Stimulated activated CD4-positive, alpha-beta T cell treated with anti-CD3 and anti-CD28 coated beads, Interleukin-1b, Interleukin-23, amount 100 ng/mL, for 24 hours (primary cell): ENCODE measurements around the gene TMCO6.
"Not testable (repeated sequence)": the region's sequence is repeated elsewhere in the genome, so short reads cannot be mapped to it uniquely, and the experiment has no call there.

ENCODE experiments used
- DNase-seq, 4 experiments: peaks; one replicate each; pipeline ENCODE4 v3.0.0-alpha.2; 2020; ENCODE audit warnings: low read depth in 4 of 4, low spot score in 1 of 4

The TMCO6 gene

GRCh38 chr5:140630292-140631035 lies 8.8 kb upstream of the TMCO6 start:
- DNase-seq, result no peak

- no peak for DNase-seq
These were observed 8.2 kb upstream of the TMCO6 start for GRCh38 chr5:140631036-140631417.

- DNase-seq, result no peak
These were observed 7.4 kb upstream of the TMCO6 start for GRCh38 chr5:140631831-140632365.

GRCh38 chr5:140632366-140633020 lies 6.8 kb upstream of the TMCO6 start:
- peak in 1 of 4 experiments; percentile 24 for DNase-seq

GRCh38 chr5:140633021-140633471 lies 6.2 kb upstream of the TMCO6 start, which contains the start of gene CD14:
TSS of gene CD14 (minus strand) at chr5:140633175. CDS start at chr5:140633071, 104 bp downstream.
- no peak for DNase-seq

- no peak for DNase-seq
These were observed 5.8 kb upstream of the TMCO6 start for GRCh38 chr5:140633501-140633900.

- no peak for DNase-seq
These were observed 5.1 kb upstream of the TMCO6 start for GRCh38 chr5:140634103-140634502.

- no peak for DNase-seq
These were observed 3.7 kb upstream of the TMCO6 start for GRCh38 chr5:140635291-140636257.

GRCh38 chr5:140637371-140638100 lies 1.7 kb upstream of the TMCO6 start:
- no peak for DNase-seq

- DNase-seq, result not testable (repeated sequence)
These were observed 428 bp upstream of the TMCO6 start for GRCh38 chr5:140638898-140639147.

- no peak for DNase-seq
These were observed 2.5 kb downstream of the TMCO6 start for GRCh38 chr5:140641716-140642115.

GRCh38 chr5:140642718-140643117 lies 3.5 kb downstream of the TMCO6 start:
- DNase-seq, result no peak

- DNase-seq, result no peak
These were observed 7.8 kb downstream of the TMCO6 start for GRCh38 chr5:140647042-140647419.

GRCh38 chr5:140658870-140659269 lies 19.6 kb downstream of the TMCO6 start:
- no peak for DNase-seq

GRCh38 chr5:140660371-140660770 lies 21.1 kb downstream of the TMCO6 start:
- not testable (repeated sequence) for DNase-seq

- no peak for DNase-seq
These were observed 24.7 kb downstream of the TMCO6 start for GRCh38 chr5:140664030-140664358.

- DNase-seq, result peak; percentile 88 to 97 (median 96)
These were observed 25.3 kb downstream of the TMCO6 start, which contains the start of gene WDR55 for GRCh38 chr5:140664359-140665119. TSS of gene WDR55 (plus strand) at chr5:140664904. CDS start at chr5:140664913, 9 bp downstream.

- not testable (repeated sequence) for DNase-seq
These were observed 31.8 kb downstream of the TMCO6 start for GRCh38 chr5:140671035-140671434.

- no peak for DNase-seq
These were observed 32.3 kb downstream of the TMCO6 start for GRCh38 chr5:140671472-140672125.
